NT2/D1 (cell line): ENCODE data around the gene PDE4B.

Source experiments
- DNase-seq: peaks from one replicate; pipeline ENCODE4 v3.0.0-alpha.2; 2011; ENCODE audit warnings: low read depth, low spot score
- H3K27me3 ChIP-seq: 2 replicates; pipeline ENCODE4 v1.6.0; 2011; ENCODE audit warnings: mild to moderate bottlenecking; ENCODE audit not compliant: insufficient read length, insufficient read depth
- H3K36me3 ChIP-seq: 2 replicates; pipeline ENCODE4 v1.6.1; 2011; ENCODE audit warnings: mild to moderate bottlenecking, low read length, mixed read lengths; ENCODE audit not compliant: insufficient read depth, insufficient read length
- H3K4me1 ChIP-seq: 2 replicates; pipeline ENCODE4 v1.5.1; 2011; ENCODE audit not compliant: insufficient read depth, insufficient read length
- H3K4me3 ChIP-seq: 2 replicates; pipeline ENCODE4 v1.5.1; 2011; ENCODE audit warnings: low read depth; ENCODE audit not compliant: insufficient read length
- H3K9ac ChIP-seq: 2 replicates; pipeline ENCODE4 v1.6.0; 2011; ENCODE audit warnings: low read depth; ENCODE audit not compliant: insufficient read length
- H3K9me3 ChIP-seq: 2 replicates; pipeline ENCODE4 v1.5.1; 2011; ENCODE audit warnings: mild to moderate bottlenecking, low read length; ENCODE audit not compliant: insufficient read depth
- SUZ12 ChIP-seq: IDR thresholded peaks from 2 replicates; pipeline ENCODE4 v1.6.1; 2011; ENCODE audit not compliant: insufficient read length, insufficient read depth; ENCODE audit errors: extremely low read depth
- YY1 ChIP-seq: IDR thresholded peaks from 2 replicates; pipeline ENCODE4 v1.6.1; 2011; ENCODE audit not compliant: insufficient read length, insufficient read depth
- ZNF274 ChIP-seq: IDR thresholded peaks from 2 replicates; pipeline ENCODE4 v1.6.1; 2011; ENCODE audit warnings: mild to moderate bottlenecking, low read depth, low read length

PDE4B gene

DNA sequence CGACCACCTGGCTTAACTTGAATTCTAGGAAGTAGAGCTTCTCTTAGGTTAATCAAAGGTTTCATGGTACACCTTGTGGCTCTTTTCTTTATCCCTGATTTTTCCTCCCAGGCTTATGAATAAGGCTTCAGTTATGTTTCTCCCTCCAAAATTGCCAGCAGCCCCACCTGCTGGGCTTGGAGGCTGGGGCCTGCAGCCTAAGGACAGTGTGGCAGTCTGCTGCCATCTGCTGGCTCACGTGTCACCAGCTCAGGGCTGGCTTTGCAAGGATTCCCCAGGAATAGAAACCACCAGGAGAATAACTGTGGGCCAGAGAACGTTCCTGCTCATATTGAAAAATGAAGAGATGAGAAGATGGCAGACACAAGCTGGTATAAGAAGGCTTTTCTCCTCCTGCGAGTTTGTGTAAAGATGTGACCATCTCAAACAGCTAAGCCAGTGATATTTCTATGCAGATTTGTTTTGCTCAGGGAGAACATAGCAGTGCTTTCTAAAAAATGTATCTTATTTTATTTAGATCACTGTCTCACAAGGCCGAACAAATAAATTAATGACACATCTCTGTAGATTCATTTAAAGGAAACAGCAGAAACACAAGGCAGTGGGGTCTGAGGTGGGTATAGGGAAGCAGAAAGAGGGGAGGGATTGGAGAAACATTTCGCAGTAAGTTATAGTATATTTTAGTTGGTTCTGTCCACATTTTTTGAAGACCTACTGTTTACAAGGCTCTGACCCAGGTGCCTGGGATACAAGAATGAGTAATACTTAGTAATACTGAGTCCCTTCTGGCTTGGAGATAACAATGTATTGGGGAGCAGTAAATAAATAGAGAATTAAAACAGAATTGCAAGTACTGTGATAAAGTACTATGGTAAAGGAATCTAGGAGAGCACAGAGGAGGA is 450.2 kb downstream of the PDE4B start:
- H3K4me1 ChIP-seq = no peaks in the 10 kb centered on the region
- no peak overlapping the region for H3K4me3 ChIP-seq
- no peaks in the 10 kb centered on the region for H3K9me3 ChIP-seq
- DNase-seq = peak; percentile 87
- no peaks in the 10 kb centered on the region for H3K27me3 ChIP-seq
- no peak overlapping the region for H3K9ac ChIP-seq
- H3K36me3 ChIP-seq = no peaks in the 10 kb centered on the region
- no peak for TF ChIP-seq YY1
- no peak for TF ChIP-seq ZNF274
- TF ChIP-seq SUZ12 = no peak

DNA sequence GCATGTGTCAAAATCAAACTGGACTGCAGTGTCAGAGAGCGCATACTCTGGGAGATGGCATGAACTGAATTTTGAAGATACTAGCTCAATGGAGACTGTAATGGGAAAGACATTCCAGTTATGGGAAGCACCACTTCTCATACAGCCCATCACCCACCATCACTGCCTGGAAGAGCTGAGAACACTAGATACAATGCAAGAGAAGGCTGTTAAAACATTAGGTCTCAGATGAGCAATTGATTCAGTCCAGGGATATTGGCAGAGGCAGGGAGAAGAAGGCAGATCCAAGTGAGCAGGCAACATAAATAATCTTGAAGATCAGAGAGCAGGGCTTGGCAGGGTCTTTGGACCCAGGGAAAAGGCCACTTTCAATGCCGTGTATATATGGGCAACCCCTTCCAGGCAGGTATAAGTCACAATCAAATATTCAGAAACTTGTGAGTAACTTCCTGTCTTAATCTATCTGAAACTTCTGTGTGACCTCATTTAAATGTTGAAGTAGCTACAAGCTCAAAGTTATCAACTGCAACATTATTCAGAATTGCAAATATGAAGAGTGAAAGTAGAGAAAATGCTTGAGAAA is 450.9 kb downstream of the PDE4B start:
- DNase-seq = no peak
- H3K9ac ChIP-seq = no peak overlapping the region
- H3K4me1 ChIP-seq = no peaks in the 10 kb centered on the region
- no peaks in the 10 kb centered on the region for H3K36me3 ChIP-seq
- no peak overlapping the region for H3K4me3 ChIP-seq
- TF ChIP-seq YY1 (no peak), SUZ12 (no peak), ZNF274 (no peak)
- no peaks in the 10 kb centered on the region for H3K9me3 ChIP-seq
- H3K27me3 ChIP-seq = no peaks in the 10 kb centered on the region

DNA sequence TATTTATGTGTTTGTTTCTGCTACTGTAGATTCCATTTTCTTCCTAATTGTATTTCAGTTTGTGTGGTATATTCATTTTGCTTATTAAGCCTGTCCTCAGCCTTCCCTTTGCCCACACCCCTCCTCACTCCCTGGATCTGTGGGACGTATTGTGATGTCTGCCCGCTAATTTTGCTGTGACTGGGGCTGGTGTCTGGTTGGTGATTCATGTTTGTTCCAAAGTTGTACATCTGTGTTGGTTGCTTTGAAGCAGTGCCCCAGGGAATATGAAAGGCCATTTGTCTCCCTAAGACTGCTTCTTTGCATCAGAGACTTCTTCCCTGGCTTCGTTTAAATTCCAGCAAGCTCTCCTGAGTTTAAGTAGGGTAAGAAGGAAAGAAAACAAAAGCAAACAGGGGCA is 451.7 kb downstream of the PDE4B start:
- Histone ChIP-seq H3K27me3 (no peaks in the 10 kb centered on the region), H3K4me1 (no peaks in the 10 kb centered on the region), H3K36me3 (no peaks in the 10 kb centered on the region), H3K9me3 (no peaks in the 10 kb centered on the region), H3K9ac (no peak overlapping the region), H3K4me3 (no peak overlapping the region)
- DNase-seq = no peak
- no peak for TF ChIP-seq YY1
- no peak for TF ChIP-seq SUZ12
- no peak for TF ChIP-seq ZNF274

DNA sequence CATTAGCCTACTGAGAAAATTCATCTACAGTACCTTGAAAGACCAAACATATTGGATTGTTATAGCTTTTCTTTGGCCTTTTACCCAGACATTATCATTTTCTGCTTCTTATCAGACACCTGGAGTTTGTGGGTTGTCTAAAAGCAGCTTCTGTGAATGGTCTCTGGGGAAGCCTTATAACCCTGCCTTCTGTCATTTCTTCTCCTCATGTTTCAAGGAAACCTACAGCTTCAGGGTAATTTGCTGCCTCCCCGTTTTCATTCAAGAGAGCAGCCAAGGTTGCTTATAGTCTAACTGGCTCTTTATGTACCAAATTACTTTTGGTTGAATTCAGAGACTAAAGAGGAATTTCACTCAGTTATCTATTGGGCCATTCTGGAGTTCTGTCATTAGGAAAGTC is 453.0 kb downstream of the PDE4B start:
- Histone ChIP-seq H3K4me3 (no peak overlapping the region), H3K27me3 (no peaks in the 10 kb centered on the region), H3K9ac (no peak overlapping the region), H3K9me3 (no peaks in the 10 kb centered on the region), H3K4me1 (no peaks in the 10 kb centered on the region), H3K36me3 (no peaks in the 10 kb centered on the region)
- no peak for DNase-seq
- TF ChIP-seq YY1 (no peak), ZNF274 (no peak)

DNA sequence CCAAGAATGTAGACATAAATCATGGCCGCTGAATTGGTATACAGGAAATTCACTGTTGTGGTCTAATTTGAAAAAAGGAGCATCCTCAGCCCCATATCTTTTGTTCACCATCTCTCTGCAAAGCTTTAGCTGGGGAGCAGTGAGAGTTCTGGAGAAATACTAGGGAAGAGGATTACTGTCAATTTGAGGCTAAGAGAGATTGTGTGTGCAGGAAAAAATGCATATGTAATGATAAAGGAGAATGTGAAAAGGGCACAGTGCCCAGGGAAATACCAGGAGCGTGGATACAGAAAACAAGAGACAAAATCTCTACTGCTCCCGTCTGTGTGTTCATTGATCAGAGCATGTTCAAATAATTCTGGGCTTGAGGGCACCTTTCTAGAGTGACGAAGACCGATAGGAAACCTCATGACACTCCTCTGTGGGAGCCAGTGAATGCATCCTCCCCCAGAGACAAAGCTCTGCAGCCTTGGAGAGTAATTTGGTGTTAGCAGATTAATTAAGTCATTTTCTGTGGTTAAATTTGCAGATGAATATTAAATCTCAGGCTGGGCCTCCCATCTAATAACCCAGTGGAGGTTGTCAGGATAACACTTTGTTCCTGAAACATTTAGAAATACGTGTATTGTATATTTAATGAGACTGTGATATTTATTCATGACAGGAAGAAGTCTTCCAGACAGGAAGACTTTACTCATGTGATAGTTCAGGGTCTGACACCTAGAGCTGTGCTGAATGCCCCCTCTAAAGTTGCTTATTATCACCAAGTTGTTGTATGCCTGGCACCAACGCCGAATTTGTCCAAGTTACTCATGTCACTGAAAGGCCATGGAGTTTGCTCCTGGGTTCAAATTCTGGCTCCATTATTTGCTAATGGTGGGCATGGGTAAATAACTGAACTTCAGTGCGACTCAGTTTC is 453.9 kb downstream of the PDE4B start:
- Histone ChIP-seq H3K27me3 (no peaks in the 10 kb centered on the region), H3K36me3 (no peaks in the 10 kb centered on the region), H3K4me3 (no peak overlapping the region), H3K9ac (no peak overlapping the region), H3K9me3 (no peaks in the 10 kb centered on the region), H3K4me1 (no peaks in the 10 kb centered on the region)
- no peak for DNase-seq
- TF ChIP-seq ZNF274 = no peak
- TF ChIP-seq SUZ12 = no peak
- TF ChIP-seq YY1 = no peak

DNA sequence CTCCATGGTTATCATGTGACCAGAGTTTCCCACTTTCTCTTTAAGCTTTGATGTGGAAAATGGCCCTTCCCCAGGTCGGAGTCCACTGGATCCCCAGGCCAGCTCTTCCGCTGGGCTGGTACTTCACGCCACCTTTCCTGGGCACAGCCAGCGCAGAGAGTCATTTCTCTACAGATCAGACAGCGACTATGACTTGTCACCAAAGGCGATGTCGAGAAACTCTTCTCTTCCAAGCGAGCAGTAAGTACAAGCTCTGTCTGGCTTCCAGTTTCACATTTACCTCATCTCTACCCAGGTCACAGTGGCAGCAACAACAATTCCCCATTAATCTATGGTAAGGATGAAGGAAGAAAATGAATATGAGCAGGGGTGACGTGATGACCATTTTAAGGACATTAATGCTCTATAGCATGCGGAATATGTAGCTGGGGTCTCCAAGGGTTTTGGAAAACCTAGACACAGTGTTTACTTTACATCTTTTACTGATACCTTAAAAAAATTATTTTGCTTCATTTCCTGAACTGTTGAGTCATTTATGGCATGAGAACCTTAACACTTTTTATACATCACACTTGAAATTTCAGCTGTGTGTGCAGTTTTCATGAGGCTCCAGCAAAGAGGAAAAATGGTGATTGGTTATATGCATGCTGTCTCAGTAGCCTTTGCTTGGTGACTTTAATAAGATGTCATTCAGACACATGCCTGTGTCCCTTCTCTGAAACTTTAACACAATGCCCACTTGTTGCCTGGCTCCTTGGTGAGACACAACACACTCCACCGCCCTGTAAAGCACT is 454.9 kb downstream of the PDE4B start:
- TF ChIP-seq ZNF274 (no peak), YY1 (no peak), SUZ12 (no peak)
- Histone ChIP-seq H3K36me3 (no peaks in the 10 kb centered on the region), H3K27me3 (no peaks in the 10 kb centered on the region), H3K9ac (no peak overlapping the region), H3K4me1 (no peaks in the 10 kb centered on the region), H3K9me3 (no peaks in the 10 kb centered on the region), H3K4me3 (no peak overlapping the region)
- DNase-seq = no peak

DNA sequence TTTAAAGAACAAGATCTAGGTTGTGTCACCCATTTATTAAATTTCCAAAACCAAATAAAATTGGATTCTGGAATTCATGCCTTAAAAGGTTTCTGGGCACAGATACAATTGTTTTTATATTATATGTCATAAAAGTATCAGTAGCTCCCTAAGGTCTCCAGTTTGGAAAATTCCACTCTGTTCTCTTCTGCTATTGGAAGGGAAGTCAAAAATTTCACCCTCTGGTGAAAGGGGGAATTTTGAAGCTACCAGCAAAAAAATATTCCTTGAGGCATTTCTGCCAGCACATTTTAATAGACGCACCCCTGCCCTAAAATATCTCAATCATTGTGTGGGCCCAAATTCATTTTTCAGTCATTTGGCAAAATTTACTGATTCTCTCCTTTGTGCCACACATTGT is 455.6 kb downstream of the PDE4B start:
- H3K36me3 ChIP-seq = no peaks in the 10 kb centered on the region
- no peak overlapping the region for H3K4me3 ChIP-seq
- H3K9ac ChIP-seq = no peak overlapping the region
- no peaks in the 10 kb centered on the region for H3K9me3 ChIP-seq
- no peaks in the 10 kb centered on the region for H3K27me3 ChIP-seq
- no peak for DNase-seq
- TF ChIP-seq YY1 = no peak
- TF ChIP-seq SUZ12 = no peak
- no peak for TF ChIP-seq ZNF274
- no peaks in the 10 kb centered on the region for H3K4me1 ChIP-seq
